GM13976 (cell line): ENCODE data around the gene RNF111.
"Not testable (repeated sequence)": the region's sequence is repeated elsewhere in the genome, so short reads cannot be mapped to it uniquely, and the experiment has no call there.

Source experiments
- DNase-seq: peaks from one replicate; pipeline ENCODE4 v3.0.0; 2012; ENCODE audit warnings: low spot score
- in situ Hi-C: fragments of 300-500 bp; cut with MboI; formaldehyde crosslinking; loops from one replicate; pipeline ENCODE4 v1.12.0; 2022; ENCODE audit warnings: low sequenced_read_pairs, mixed read lengths, inconsistent platforms; ENCODE audit not compliant: unreplicated experiment
- TF ChIP-seq, protein P1 (sequence below): IDR thresholded peaks from 2 replicates; pipeline ENCODE4 v1.5.1; 2012; ENCODE audit warnings: borderline replicate concordance, mild to moderate bottlenecking; ENCODE audit not compliant: insufficient read depth; ENCODE audit errors: extremely low read depth, missing control alignments, control extremely low read depth

The RNF111 gene

DNA sequence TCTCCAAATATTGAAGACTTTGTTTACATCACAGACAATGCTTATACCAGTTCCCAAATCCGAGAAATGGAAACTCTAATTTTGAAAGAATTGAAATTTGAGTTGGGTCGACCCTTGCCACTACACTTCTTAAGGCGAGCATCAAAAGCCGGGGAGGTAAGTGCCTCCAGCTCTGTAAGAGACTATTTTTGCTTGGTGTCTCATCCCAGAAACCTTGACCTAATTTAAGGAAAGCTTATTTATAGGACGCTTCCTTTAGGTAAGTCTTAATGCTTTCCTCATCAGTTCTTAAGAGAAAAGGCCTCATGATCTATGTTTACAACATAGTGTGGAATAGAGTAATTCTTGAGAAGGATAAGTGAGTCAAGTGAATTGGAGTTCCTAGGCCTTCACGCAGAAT, 129.3 kb downstream of the RNF111 start:
- no peak for DNase-seq
- TF ChIP-seq, protein P1, sequence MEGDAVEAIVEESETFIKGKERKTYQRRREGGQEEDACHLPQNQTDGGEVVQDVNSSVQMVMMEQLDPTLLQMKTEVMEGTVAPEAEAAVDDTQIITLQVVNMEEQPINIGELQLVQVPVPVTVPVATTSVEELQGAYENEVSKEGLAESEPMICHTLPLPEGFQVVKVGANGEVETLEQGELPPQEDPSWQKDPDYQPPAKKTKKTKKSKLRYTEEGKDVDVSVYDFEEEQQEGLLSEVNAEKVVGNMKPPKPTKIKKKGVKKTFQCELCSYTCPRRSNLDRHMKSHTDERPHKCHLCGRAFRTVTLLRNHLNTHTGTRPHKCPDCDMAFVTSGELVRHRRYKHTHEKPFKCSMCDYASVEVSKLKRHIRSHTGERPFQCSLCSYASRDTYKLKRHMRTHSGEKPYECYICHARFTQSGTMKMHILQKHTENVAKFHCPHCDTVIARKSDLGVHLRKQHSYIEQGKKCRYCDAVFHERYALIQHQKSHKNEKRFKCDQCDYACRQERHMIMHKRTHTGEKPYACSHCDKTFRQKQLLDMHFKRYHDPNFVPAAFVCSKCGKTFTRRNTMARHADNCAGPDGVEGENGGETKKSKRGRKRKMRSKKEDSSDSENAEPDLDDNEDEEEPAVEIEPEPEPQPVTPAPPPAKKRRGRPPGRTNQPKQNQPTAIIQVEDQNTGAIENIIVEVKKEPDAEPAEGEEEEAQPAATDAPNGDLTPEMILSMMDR: no peak
- in situ Hi-C loops: no loop called here

- in situ Hi-C loops: no loop called here
- TF ChIP-seq, protein P1: no peak
- DNase-seq: no peak
These were observed 132.2 kb downstream of the RNF111 start for GRCh38 chr15:59119625-59120024.

DNA sequence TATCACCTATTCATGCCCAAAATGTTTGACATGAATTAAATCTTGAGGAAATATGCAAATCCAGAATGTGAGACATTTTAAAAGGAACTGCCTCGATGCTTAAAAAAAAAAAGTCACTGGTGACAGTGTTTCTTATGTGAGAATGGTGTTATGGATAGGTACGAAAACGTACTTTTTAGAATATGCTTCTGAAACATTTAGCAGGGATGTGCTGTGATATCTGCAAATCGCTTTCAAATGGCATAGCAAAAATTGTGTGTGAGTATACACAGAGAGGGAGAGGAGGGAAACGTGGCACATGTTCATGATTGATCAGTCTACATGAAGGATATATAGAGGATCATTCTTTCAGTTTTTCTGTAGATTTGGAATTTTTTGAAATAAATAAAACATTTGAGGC, 133.5 kb downstream of the RNF111 start:
- no peak for DNase-seq
- in situ Hi-C loops: no loop called here
- TF ChIP-seq, protein P1: no peak

DNA sequence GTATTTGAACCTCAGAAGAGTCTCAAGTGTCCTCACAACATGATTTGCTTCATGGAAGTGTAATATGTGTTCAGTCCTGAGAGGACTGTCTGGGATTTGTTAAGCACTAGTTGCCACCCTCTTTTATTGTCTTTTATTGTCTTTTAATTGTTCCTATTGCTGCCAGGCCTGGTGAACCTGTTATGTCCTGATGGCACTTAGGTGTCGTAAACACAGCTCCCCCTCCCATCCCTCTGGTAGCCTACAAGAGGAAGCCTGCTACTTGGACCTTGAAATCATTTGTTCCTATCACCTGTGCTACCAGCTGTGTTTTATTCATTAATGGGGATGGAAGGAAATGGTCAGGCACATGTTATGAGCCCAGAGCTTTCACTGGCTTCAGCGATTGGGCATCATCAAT, 136.8 kb downstream of the RNF111 start:
- in situ Hi-C loops: no loop called here
- no peak for DNase-seq
- TF ChIP-seq, protein P1: no peak

DNA sequence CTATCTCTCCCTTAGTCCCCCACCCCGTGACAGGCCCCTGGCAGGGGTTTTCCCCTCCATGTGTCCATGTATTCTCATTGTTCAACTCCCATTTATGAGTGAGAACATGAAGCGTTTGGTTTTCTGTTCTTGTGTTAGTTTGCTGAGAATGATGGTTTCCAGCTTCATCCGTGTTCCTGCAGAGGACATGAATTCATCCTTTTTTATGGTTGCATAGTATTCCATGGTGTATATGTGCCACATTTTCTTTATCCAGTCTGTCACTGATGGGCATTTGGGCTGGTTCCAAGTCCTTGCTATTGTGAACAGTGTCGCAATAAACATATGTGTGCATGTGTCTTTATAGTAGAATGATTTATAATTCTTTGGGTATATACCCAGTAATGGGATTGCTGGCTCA, 138.2 kb downstream of the RNF111 start:
- not testable (repeated sequence) for DNase-seq
- in situ Hi-C loops: loop anchor here (25.0 kb wide), 1 partner anchor 888 kb away; no protein-coding TSS in a partner anchor

DNA sequence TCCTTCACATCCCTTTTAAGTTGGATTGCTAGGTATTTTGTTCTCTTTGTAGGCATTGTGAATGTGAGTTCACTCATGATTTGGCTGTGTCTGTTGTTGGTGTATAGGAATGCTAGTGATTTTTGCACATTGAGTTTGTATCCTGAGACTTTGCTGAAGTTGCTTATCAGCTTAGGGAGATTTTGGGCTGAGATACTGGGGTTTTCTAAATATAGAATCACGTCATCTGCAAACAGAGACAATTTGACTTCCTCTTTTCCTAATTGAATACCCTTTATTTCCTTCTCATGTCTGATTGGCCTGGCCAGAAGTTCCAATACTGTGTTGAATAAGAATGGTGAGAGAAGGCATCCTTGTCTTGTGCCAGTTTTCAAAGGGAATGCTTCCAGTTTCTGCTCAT, 139.8 kb downstream of the RNF111 start:
- in situ Hi-C loops: loop anchor here (25.0 kb wide), 1 partner anchor 890 kb away; no protein-coding TSS in a partner anchor
- not testable (repeated sequence) for DNase-seq

DNA sequence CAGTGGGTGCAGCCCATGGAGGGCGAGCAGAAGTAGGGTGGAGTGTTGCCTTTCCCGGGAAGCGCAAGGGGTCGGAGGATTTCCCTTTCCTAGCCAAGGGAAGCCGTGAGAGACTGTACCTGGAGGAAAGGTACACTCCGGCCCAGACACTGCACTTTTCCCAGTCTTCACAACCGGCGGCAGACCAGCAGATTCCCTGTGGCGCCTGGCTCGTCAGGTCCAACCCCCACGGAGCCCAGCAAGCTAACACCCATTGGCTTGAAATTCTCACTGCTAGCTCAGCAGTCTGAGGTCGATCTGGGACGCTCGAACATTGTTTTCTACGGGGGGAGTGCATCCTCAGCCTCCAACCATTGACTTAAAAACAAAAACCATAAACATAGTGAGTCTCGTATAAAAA, 144.0 kb downstream of the RNF111 start:
- TF ChIP-seq, protein P1: no peak
- in situ Hi-C loops: loop anchor here (25.0 kb wide), 1 partner anchor 894 kb away; no protein-coding TSS in a partner anchor
- DNase-seq: no peak

DNA sequence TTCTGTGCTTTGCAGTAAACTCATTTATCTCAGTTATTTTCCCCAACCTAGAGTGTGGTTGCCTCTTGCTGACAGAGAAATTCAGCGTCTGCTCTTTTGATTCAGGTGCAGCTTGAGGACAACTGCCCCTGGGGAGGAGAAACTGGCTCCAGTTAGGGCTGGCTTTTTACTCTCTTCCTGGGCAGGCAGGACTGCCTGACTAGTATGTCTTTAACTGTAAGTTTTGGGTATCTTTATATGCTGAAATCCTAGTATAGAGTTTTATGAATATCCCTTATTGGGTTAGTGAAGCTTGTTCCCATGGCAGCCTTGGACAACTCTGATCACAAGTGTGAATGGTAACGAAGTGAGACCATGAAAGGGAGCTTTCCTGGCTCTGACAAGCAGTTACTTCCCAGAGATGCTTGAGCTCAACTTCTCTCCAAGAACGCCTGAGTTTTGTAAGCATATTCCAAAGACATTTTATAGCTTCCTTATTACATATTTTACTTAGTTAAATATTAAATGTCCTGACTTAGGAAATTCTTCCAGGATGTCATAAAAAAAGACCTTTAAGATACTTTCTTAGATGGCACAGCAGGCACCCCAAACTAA, 144.6 kb downstream of the RNF111 start:
- in situ Hi-C loops: loop anchor here (25.0 kb wide), 1 partner anchor 895 kb away; no protein-coding TSS in a partner anchor
- DNase-seq: no peak
- TF ChIP-seq, protein P1: no peak
